Keratinocyte (primary cell): ENCODE results near the gene CAPZA1.

Experiments used
- CTCF ChIP-seq, 3 experiments: IDR thresholded peaks in 1 of 3; conservative IDR thresholded peaks in 1 of 3; optimal IDR thresholded peaks in 1 of 3; 2 replicates in 2 of 3; 3 replicates in 1 of 3; pipeline versions ENCODE3 to v1.5.1; 2011; ENCODE audit warnings: low read length in 3 of 3, mild to moderate bottlenecking in 3 of 3, moderate library complexity in 2 of 3, control low read depth in 1 of 3, inconsistent platforms in 1 of 3; ENCODE audit not compliant: insufficient read depth in 2 of 3; ENCODE audit errors: extremely low read depth in 1 of 3
- EZH2 ChIP-seq: IDR thresholded peaks from one replicate; pipeline ENCODE4 v1.6.1; 2012; ENCODE audit warnings: inconsistent platforms, mild to moderate bottlenecking, low read length, moderate library complexity

DNA sequence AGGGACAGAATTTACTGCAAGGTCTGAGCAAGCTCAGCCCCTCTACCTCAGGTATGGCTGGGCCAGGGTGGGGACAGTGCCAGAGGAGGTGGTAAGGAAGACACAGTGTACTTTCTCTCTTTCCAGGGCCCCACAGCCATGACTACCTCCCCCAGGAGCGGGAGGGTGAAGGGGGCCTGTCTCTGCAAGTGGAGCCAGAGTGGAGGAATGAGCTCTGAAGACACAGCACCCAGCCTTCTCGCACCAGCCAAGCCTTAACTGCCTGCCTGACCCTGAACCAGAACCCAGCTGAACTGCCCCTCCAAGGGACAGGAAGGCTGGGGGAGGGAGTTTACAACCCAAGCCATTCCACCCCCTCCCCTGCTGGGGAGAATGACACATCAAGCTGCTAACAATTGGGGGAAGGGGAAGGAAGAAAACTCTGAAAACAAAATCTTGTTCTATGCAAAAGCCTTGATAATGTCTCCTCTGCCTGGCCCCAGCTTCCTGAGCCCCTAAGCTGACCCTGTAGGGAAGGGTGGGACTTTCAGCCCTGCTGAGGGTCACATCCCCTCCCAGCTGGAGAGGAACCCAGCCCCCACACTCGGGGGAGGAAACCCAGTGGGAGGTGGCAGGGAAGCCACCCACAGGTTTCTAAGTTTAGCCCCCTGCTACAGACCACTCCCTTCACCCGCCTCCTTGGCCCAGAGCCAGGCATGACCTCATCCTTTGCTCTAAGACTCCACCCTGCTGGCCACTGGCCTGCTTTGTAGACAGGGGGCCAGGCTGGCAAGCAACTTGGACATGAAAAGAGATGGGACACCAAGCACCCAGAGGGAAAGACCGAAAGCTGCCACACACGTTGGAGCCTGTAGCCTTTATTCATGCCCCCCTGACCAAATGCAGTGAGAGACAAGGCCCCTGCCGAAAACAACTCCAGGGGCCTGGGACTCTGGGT lies 80.9 kb downstream of the CAPZA1 start:
- TF ChIP-seq CTCF (optimal IDR thresholded peaks at IDR 0.05 in 1 of 3, IDR thresholded peaks at IDR 0.05 in 1 of 3, conservative IDR thresholded peaks at IDR 0.05 in 1 of 3; ENCODE audit: extremely low read depth in 1 of 3, insufficient read depth in 2 of 3, low read length in 3 of 3) (peak in 1 of 3 experiments; percentile 22), EZH2 (no peak)
